Parathyroid adenoma (tissue), 2 donors: ENCODE measurements around the gene GNG14.

Experiments used
- H2AFZ ChIP-seq: fragments of 300-600 bp; sonication (generic); one replicate; pipeline ENCODE4 v1.7.0; 2017; ENCODE audit warnings: antibody characterized with exemption, mild to moderate bottlenecking
- H3K27ac ChIP-seq: fragments of 300-600 bp; sonication (generic); one replicate; pipeline ENCODE4 v1.7.0; 2017
- H3K27me3 ChIP-seq: fragments of 300-600 bp; sonication (generic); one replicate; pipeline ENCODE4 v1.7.0; 2017; ENCODE audit warnings: low read length; ENCODE audit not compliant: control insufficient read depth, insufficient read depth
- H3K36me3 ChIP-seq: fragments of 300-600 bp; sonication (generic); one replicate; pipeline ENCODE4 v1.7.0; 2017; ENCODE audit warnings: low read length; ENCODE audit not compliant: control insufficient read depth, insufficient read depth
- H3K4me1 ChIP-seq: fragments of 300-600 bp; sonication (generic); one replicate; pipeline ENCODE4 v1.7.0; 2017; ENCODE audit warnings: control low read depth
- H3K4me2 ChIP-seq: fragments of 300-600 bp; sonication (generic); one replicate; pipeline ENCODE4 v1.7.0; 2017; ENCODE audit warnings: low read length
- H3K4me3 ChIP-seq: fragments of 300-600 bp; sonication (generic); one replicate; pipeline ENCODE4 v1.7.0; 2017; ENCODE audit warnings: low read depth, low read length
- H3K79me2 ChIP-seq: fragments of 300-600 bp; sonication (generic); one replicate; pipeline ENCODE4 v1.7.0; 2017; ENCODE audit warnings: control low read depth
- H3K9ac ChIP-seq: fragments of 300-600 bp; sonication (generic); one replicate; pipeline ENCODE4 v1.7.0; 2017; ENCODE audit warnings: mild to moderate bottlenecking
- H3K9me3 ChIP-seq: fragments of 300-600 bp; sonication (generic); one replicate; pipeline ENCODE4 v1.7.0; 2017; ENCODE audit warnings: low read length; ENCODE audit not compliant: control insufficient read depth
- TF ChIP-seq, protein P1 (sequence below): fragments of 300-600 bp; sonication (generic); IDR thresholded peaks from one replicate; pipeline ENCODE4 v1.7.0; 2017; ENCODE audit warnings: antibody characterized with exemption, mild to moderate bottlenecking
- donor health status: primary hyperparathyroidism.

GNG14 gene

DNA sequence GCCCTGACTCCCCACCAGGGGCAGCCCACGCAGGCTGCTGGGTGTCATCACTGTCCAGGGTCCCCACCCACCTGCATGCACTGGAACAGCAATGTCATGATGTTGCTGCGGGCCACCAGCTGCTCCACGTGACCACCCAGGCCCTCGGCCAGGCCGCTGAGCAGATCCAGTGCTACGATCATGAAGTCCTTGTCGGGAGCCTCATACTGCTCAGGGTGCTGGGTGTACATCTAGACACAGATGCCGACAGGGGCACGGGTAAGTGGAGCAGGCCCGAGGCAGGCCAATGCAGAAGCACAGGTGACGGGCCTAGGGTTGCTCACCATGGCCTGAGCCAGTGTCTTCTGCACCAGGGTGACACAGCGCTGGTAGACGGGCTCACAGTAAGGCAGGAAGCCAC, 17.4 kb downstream of the GNG14 start:
- no peaks in the 10 kb centered on the region for H3K27me3 ChIP-seq
- H3K4me2 ChIP-seq, result no peak overlapping the region
- H3K36me3 ChIP-seq, result no peaks in the 10 kb centered on the region
- no peak overlapping the region for H3K27ac ChIP-seq
- no peak overlapping the region for H3K4me3 ChIP-seq
- H3K4me1 ChIP-seq, result no peaks in the 10 kb centered on the region
- H2AFZ ChIP-seq, result no peak overlapping the region
- peaks cover 10% of the 10 kb centered on the region for H3K79me2 ChIP-seq
- no peak overlapping the region for H3K9ac ChIP-seq
- TF ChIP-seq, protein P1, sequence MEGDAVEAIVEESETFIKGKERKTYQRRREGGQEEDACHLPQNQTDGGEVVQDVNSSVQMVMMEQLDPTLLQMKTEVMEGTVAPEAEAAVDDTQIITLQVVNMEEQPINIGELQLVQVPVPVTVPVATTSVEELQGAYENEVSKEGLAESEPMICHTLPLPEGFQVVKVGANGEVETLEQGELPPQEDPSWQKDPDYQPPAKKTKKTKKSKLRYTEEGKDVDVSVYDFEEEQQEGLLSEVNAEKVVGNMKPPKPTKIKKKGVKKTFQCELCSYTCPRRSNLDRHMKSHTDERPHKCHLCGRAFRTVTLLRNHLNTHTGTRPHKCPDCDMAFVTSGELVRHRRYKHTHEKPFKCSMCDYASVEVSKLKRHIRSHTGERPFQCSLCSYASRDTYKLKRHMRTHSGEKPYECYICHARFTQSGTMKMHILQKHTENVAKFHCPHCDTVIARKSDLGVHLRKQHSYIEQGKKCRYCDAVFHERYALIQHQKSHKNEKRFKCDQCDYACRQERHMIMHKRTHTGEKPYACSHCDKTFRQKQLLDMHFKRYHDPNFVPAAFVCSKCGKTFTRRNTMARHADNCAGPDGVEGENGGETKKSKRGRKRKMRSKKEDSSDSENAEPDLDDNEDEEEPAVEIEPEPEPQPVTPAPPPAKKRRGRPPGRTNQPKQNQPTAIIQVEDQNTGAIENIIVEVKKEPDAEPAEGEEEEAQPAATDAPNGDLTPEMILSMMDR, result no peak
- H3K9me3 ChIP-seq, result no peaks in the 10 kb centered on the region

DNA sequence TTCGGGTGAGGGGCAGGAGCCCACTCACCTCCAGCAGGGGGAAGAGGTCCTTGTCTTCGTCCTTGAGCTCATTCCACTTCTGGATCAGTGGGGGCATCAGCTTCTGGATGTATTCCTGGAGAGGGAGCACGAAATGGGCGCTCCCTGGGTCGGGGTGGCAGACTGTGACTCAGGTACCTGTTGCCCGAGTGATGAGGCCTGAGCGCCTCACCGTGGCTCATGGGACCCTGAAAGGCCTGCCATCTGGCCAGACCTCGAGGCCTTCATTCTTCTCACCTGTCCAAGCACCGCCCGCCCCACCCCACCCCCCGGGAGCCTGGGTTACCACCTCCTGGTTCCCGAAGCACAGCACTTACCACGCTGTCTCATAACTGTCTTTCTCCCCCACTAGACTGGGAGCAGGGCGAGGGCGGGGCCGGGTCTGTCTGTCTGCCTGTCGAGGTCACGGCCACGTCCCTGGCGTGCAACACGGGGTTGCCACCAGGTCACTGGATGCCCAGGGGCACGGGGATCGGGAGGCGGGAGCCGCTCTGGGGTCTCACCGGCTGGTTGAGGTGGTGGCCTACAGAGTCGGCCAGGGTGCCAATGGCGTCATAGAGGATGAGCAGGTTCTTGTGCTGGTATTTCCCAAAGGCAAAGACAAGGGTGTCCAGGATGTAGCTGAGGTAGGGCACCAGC, 18.0 kb downstream of the GNG14 start:
- H3K9ac ChIP-seq, result no peak overlapping the region
- H3K4me1 ChIP-seq, result no peaks in the 10 kb centered on the region
- no peaks in the 10 kb centered on the region for H3K36me3 ChIP-seq
- no peak overlapping the region for H3K4me3 ChIP-seq
- H3K4me2 ChIP-seq, result no peak overlapping the region
- TF ChIP-seq, protein P1, result no peak
- no peak overlapping the region for H2AFZ ChIP-seq
- no peaks in the 10 kb centered on the region for H3K9me3 ChIP-seq
- no peak overlapping the region for H3K27ac ChIP-seq
- no peaks in the 10 kb centered on the region for H3K27me3 ChIP-seq
- peaks cover 10% of the 10 kb centered on the region for H3K79me2 ChIP-seq

DNA sequence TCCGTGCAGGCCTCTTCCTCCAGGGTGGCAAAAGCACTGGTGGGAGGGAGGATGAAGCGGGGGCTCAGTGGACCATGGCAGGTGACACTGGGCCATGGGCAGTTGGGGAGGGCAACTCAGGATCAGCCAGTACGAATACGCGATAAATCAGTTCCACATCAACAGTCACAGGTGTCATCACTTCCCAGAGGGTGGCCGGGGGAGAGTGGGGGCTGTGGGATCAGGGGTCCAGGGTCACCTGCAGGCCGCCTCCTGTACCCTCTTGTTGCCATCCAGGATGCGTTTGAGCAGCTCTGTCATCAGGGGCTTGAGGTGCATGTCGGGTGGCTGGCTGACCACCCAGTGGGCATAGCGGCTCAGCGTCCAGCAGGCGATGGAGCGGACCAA, 18.5 kb downstream of the GNG14 start:
- Histone ChIP-seq H3K79me2 (peaks cover 10% of the 10 kb centered on the region), H3K9ac (no peak overlapping the region), H3K4me3 (no peak overlapping the region), H3K27ac (no peak overlapping the region), H3K4me2 (no peak overlapping the region), H3K27me3 (no peaks in the 10 kb centered on the region), H2AFZ (no peak overlapping the region), H3K36me3 (no peaks in the 10 kb centered on the region), H3K4me1 (no peaks in the 10 kb centered on the region), H3K9me3 (no peaks in the 10 kb centered on the region)
- TF ChIP-seq, protein P1, result no peak

DNA sequence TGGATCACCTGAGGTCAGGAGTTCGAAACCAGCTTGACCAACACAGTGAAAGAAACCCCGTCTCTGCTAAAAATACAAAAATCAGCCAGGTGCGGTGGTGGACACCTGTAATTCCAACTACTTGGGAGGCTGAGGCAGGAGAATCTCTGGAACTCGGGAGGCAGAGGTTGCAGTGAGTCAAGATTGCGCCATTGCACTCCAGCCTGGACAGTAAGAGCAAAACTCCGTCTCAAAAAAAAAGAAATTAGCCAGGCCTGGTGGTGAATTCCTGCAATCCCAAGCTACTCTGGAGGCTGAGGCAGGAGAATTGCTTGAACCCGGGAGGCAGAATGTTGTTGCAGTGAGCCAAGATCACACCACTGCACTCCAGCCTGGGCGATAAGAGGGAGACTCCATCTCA, 20.8 kb downstream of the GNG14 start:
- H3K4me3 ChIP-seq, result no peak overlapping the region
- H3K9me3 ChIP-seq, result no peaks in the 10 kb centered on the region
- no peak overlapping the region for H3K9ac ChIP-seq
- H2AFZ ChIP-seq, result no peak overlapping the region
- no peaks in the 10 kb centered on the region for H3K36me3 ChIP-seq
- TF ChIP-seq, protein P1, result no peak
- H3K4me2 ChIP-seq, result no peak overlapping the region
- no peaks in the 10 kb centered on the region for H3K4me1 ChIP-seq
- H3K27me3 ChIP-seq, result no peaks in the 10 kb centered on the region
- H3K79me2 ChIP-seq, result peaks cover 13% of the 10 kb centered on the region
- H3K27ac ChIP-seq, result no peak overlapping the region

DNA sequence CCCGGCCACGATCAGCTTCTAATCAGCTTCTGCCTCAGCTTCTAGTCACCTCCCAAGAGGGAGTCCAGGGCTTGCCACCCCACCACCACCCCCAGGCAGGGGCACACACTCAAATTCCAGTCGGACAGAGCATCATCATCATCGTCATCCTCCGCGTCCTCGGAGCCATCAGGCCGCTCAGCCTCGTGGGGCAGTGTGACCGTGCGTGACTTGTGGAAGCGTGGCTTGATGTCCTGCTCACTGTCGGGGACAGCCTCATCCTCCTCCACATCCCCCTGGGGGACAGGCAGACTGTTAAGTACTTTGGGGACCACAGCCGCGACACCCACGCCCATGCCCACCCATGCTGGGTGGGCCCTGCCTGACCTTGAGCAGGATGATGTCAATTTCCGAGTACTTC, 23.4 kb downstream of the GNG14 start:
- peaks cover 27% of the 10 kb centered on the region for H3K79me2 ChIP-seq
- H3K4me1 ChIP-seq, result no peaks in the 10 kb centered on the region
- H2AFZ ChIP-seq, result no peak overlapping the region
- no peaks in the 10 kb centered on the region for H3K9me3 ChIP-seq
- H3K27me3 ChIP-seq, result no peaks in the 10 kb centered on the region
- H3K9ac ChIP-seq, result no peak overlapping the region
- no peak overlapping the region for H3K4me2 ChIP-seq
- no peaks in the 10 kb centered on the region for H3K36me3 ChIP-seq
- no peak overlapping the region for H3K4me3 ChIP-seq
- TF ChIP-seq, protein P1, result no peak
- no peak overlapping the region for H3K27ac ChIP-seq
